H4 (cell line): ENCODE results near the gene CLPSL1. TPM values are rescaled to one million over a fixed set of nuclear protein-coding genes. Genes with fewer than 3 reads are reported as not detected.

Source experiments
- DNase-seq: peaks from one replicate; pipeline ENCODE4 v3.0.0-alpha.2; 2015; ENCODE audit warnings: low spot score
- total RNA-seq: library from RNA; depleted of rRNA; stranded (reverse); fragments of >200 nt; shearing (Covaris generic); gene quantifications from 2 replicates; pipeline ENCODE4 v1.2.3, GENCODE V29; 2014

The CLPSL1 gene
- total RNA-seq, 1 experiment from 2014 or later = not detected

GRCh38 chr6:35757456-35758123 lies 23.2 kb upstream of the CLPSL1 start:
- DNase-seq = no peak

GRCh38 chr6:35759426-35759825 lies 21.4 kb upstream of the CLPSL1 start:
- no peak for DNase-seq

- DNase-seq = no peak
Observed at GRCh38 chr6:35765739-35766138, 15.1 kb upstream of the CLPSL1 start.

GRCh38 chr6:35769211-35769610 lies 11.6 kb upstream of the CLPSL1 start:
- DNase-seq = no peak

GRCh38 chr6:35771343-35771627 lies 9.5 kb upstream of the CLPSL1 start:
- DNase-seq = no peak

GRCh38 chr6:35774116-35774794 lies 6.6 kb upstream of the CLPSL1 start:
- no peak for DNase-seq

GRCh38 chr6:35775031-35775430 lies 5.8 kb upstream of the CLPSL1 start:
- no peak for DNase-seq

GRCh38 chr6:35776364-35777215 lies 4.2 kb upstream of the CLPSL1 start, which contains the start of gene CLPSL2:
Gene CLPSL2 (plus strand): TSS chr6:35776598. CDS start chr6:35776619, 21 bp downstream.
- DNase-seq = no peak

GRCh38 chr6:35777356-35778102 lies 3.3 kb upstream of the CLPSL1 start:
- no peak for DNase-seq

GRCh38 chr6:35778437-35778836 lies 2.4 kb upstream of the CLPSL1 start:
- no peak for DNase-seq

- DNase-seq = no peak
Observed at GRCh38 chr6:35781290-35781689, 471 bp downstream of the CLPSL1 start.

- no peak for DNase-seq
Observed at GRCh38 chr6:35782424-35782823, 1.6 kb downstream of the CLPSL1 start.

GRCh38 chr6:35784200-35784599 lies 3.4 kb downstream of the CLPSL1 start:
- no peak for DNase-seq

GRCh38 chr6:35786272-35786671 lies 5.5 kb downstream of the CLPSL1 start:
- DNase-seq = no peak

GRCh38 chr6:35786810-35787209 lies 6.0 kb downstream of the CLPSL1 start:
- no peak for DNase-seq

- no peak for DNase-seq
Observed at GRCh38 chr6:35787266-35788218, 6.7 kb downstream of the CLPSL1 start.

- no peak for DNase-seq
Observed at GRCh38 chr6:35788423-35788982, 7.7 kb downstream of the CLPSL1 start.

- DNase-seq = no peak
Observed at GRCh38 chr6:35790683-35791082, 9.9 kb downstream of the CLPSL1 start.

GRCh38 chr6:35794536-35795452 lies 14.0 kb downstream of the CLPSL1 start:
- no peak for DNase-seq
